ENCODE measurements around the gene AXIN2. TPM values are rescaled to one million over a fixed set of nuclear protein-coding genes. Genes with fewer than 3 reads are reported as not detected.

The AXIN2 gene
- polyA plus RNA-seq, 1 donor from 2014 or later = 26.7 TPM

DNA sequence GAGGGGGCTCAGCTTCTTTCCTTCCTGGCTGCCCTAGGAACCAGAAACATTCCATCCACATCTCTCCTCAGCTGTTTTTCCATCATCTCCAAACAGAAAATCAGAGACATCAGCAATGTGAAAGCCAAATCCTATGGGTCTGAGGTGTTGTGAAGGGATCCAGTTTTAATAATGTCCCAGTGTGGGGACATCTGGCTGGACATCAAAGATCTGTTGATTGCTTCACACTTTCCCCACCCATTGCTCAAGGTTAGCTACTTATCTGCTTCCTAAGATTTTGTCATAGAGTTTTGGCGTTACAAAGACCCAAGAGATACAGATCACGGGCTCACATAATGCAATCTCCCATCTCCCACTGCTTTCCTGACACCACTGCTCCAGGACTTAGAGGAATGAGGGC, 47.8 kb upstream of the AXIN2 start:
- no peaks in the 10 kb centered on the region for H3K9me2 ChIP-seq (ENCODE audit: insufficient read depth, low read length)
- no peak overlapping the region for H3K27ac ChIP-seq (ENCODE audit: low read length)
- H2AFZ ChIP-seq (ENCODE audit: low read depth, low read length) = no peak overlapping the region
- no peak for TF ChIP-seq RAD21 (conservative IDR thresholded peaks at IDR 0.05)
- no peak for TF ChIP-seq MXI1 (conservative IDR thresholded peaks at IDR 0.05; ENCODE audit: poor library complexity, severe bottlenecking)
- TF ChIP-seq EZH2 (IDR thresholded peaks at IDR 0.05; ENCODE audit: borderline replicate concordance, insufficient read depth, low read length, poor library complexity, severe bottlenecking) = no peak
- no peak for TF ChIP-seq SMC3 (conservative IDR thresholded peaks at IDR 0.05; ENCODE audit: poor library complexity)
- no peaks in the 10 kb centered on the region for H3K9me3 ChIP-seq (ENCODE audit: low read length)
- no peak overlapping the region for H3K4me2 ChIP-seq (ENCODE audit: low read length)
- no peaks in the 10 kb centered on the region for H3K79me2 ChIP-seq (replicated peaks; ENCODE audit: insufficient read depth, low read length)
- no peaks in the 10 kb centered on the region for H3K36me3 ChIP-seq (ENCODE audit: insufficient read depth, low read length)
- H3K9ac ChIP-seq (ENCODE audit: low read length) = no peak overlapping the region
- no peaks in the 10 kb centered on the region for H4K20me1 ChIP-seq (ENCODE audit: insufficient read depth)
- H3F3A ChIP-seq (ENCODE audit: insufficient read depth, low read length, poor library complexity, severe bottlenecking) = no peaks in the 10 kb centered on the region
- no peaks in the 10 kb centered on the region for H3K27me3 ChIP-seq (ENCODE audit: insufficient read depth, low read depth, low read length)
- H3K4me3 ChIP-seq (ENCODE audit: low read length) = no peak overlapping the region

- Histone ChIP-seq H3K9ac (ENCODE audit: low read length) (no peak overlapping the region), H4K20me1 (ENCODE audit: insufficient read depth) (no peaks in the 10 kb centered on the region), H3K79me2 (replicated peaks; ENCODE audit: insufficient read depth, low read length) (no peaks in the 10 kb centered on the region), H3K4me2 (ENCODE audit: low read length) (no peak overlapping the region), H3K27me3 (ENCODE audit: insufficient read depth, low read depth, low read length) (no peaks in the 10 kb centered on the region), H3K9me3 (ENCODE audit: low read length) (no peaks in the 10 kb centered on the region), H3F3A (ENCODE audit: insufficient read depth, low read length, poor library complexity, severe bottlenecking) (no peaks in the 10 kb centered on the region), H3K27ac (ENCODE audit: low read length) (no peak overlapping the region), H3K4me3 (ENCODE audit: low read length) (no peak overlapping the region), H2AFZ (ENCODE audit: low read depth, low read length) (no peak overlapping the region), H3K9me2 (ENCODE audit: insufficient read depth, low read length) (no peaks in the 10 kb centered on the region), H3K36me3 (ENCODE audit: insufficient read depth, low read length) (no peaks in the 10 kb centered on the region)
- no peak for TF ChIP-seq SMC3 (conservative IDR thresholded peaks at IDR 0.05; ENCODE audit: poor library complexity)
- no peak for TF ChIP-seq POLR2AphosphoS5 (IDR thresholded peaks at IDR 0.05)
- TF ChIP-seq MXI1 (conservative IDR thresholded peaks at IDR 0.05; ENCODE audit: poor library complexity, severe bottlenecking) = no peak
- no peak for TF ChIP-seq REST (IDR thresholded peaks at IDR 0.05; ENCODE audit: borderline replicate concordance)
- no peak for TF ChIP-seq EZH2 (IDR thresholded peaks at IDR 0.05; ENCODE audit: borderline replicate concordance, insufficient read depth, low read length, poor library complexity, severe bottlenecking)
- no peak for TF ChIP-seq TAF1 (IDR thresholded peaks at IDR 0.05; ENCODE audit: low read depth)
- TF ChIP-seq, protein P1, sequence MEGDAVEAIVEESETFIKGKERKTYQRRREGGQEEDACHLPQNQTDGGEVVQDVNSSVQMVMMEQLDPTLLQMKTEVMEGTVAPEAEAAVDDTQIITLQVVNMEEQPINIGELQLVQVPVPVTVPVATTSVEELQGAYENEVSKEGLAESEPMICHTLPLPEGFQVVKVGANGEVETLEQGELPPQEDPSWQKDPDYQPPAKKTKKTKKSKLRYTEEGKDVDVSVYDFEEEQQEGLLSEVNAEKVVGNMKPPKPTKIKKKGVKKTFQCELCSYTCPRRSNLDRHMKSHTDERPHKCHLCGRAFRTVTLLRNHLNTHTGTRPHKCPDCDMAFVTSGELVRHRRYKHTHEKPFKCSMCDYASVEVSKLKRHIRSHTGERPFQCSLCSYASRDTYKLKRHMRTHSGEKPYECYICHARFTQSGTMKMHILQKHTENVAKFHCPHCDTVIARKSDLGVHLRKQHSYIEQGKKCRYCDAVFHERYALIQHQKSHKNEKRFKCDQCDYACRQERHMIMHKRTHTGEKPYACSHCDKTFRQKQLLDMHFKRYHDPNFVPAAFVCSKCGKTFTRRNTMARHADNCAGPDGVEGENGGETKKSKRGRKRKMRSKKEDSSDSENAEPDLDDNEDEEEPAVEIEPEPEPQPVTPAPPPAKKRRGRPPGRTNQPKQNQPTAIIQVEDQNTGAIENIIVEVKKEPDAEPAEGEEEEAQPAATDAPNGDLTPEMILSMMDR (IDR thresholded peaks at IDR 0.05; ENCODE audit: poor library complexity, severe bottlenecking) = no peak
- TF ChIP-seq EP300 (conservative IDR thresholded peaks at IDR 0.05; ENCODE audit: poor library complexity, severe bottlenecking) = no peak
- TF ChIP-seq RAD21 (conservative IDR thresholded peaks at IDR 0.05) = no peak
These were observed 42.6 kb upstream of the AXIN2 start for GRCh38 chr17:65604070-65604469.
